LHCN-M2 (cell line): ENCODE measurements around the gene GLIS1. TPM values are rescaled to one million over a fixed set of nuclear protein-coding genes. Genes with fewer than 3 reads are reported as not detected.

ENCODE experiments used
- DNase-seq: peaks from one replicate; pipeline ENCODE4 v3.0.0-alpha.2; 2012; ENCODE audit warnings: low read depth
- total RNA-seq: library from RNA; depleted of rRNA; stranded (reverse); fragments of >200 nt; gene quantifications from 2 replicates; pipeline ENCODE4 v1.2.3, GENCODE V29; 2014

Gene GLIS1
- total RNA-seq, 1 experiment from 2014 or later, result 3.7 TPM

DNA sequence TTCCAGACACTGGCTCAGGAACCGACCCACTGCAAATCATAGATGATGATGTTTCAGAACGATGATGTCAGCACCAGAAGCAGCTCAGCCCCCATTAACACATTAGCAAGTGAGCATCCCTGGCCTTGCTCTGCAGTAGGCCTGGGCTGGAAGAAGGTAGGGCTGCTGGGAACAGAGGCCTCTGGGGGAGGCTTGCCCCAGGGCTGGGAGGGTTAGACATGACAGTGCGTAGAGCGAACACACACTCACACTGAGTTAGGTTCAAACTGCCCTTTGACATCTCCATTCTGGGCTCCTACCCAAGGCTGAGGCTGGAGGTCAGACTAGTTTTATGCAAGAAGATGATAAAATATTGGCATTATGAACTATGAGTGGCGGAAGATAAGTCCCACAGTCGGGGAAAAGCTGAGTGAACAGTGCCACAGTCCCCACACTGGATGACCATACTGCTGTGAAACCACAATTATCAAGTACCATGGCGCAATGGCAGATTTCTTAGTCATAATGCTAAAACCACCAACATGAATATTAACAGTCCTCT is 188.7 kb downstream of the GLIS1 start:
- DNase-seq, result peak; percentile 66

DNA sequence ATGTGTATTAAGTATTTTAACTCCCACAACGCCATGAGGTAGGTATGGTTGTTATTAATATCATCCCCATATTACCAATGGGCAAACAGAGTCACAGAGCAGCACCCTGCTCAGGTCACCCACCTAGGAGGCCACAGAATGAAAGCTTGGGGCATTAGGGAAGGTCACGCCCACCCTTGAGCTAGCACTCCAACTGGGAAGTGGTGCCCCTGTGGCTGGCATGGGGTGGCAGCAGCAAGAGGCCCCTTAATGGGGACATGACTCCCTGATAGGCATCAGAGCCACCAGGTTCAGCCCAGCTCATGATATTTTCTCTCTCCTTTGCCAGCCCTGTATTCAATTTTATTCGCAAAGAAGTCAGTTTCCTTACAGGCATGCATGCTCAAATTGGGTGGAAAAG is 189.2 kb downstream of the GLIS1 start:
- no peak for DNase-seq

DNA sequence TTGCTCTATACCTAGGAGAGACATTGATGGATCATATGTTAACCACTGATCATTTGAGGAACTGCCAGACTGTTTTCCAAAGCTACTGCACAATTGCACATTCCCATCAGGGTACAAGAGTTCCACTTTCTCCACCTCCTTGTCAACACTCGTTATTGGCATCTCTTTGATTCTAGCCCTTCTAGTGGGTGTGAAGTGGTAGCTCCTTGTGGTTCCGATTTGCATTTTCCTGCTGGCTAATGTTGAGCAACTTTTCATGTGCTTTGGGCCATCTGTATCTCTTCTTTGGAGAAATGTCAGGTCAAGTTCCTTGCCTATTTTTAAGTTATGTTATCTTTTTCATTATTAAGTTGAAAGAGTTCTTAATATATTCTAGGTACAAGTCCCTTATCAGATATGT is 189.7 kb downstream of the GLIS1 start:
- no peak for DNase-seq

DNA sequence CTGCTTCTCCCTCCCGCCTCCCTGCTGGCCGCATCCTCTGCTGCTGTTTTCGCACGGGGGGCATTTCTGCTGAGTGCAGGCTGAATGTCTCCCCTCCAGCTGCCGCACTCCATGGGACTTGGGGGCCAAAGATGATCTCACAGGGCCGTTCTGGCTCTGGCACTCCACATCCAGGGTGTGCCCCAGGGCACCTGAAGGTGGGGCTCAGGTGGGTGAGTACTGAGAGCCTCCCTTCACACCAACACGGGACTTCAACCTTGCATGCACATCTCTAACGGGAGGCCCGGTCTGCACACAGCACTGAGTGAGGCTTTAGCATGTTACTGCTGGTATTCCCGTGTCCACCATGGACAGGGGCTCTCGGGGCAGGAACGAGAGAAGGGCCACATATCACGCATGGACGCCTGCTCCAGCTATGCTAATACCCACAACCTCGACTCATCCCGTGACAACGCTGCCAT is 190.9 kb downstream of the GLIS1 start:
- no peak for DNase-seq

DNA sequence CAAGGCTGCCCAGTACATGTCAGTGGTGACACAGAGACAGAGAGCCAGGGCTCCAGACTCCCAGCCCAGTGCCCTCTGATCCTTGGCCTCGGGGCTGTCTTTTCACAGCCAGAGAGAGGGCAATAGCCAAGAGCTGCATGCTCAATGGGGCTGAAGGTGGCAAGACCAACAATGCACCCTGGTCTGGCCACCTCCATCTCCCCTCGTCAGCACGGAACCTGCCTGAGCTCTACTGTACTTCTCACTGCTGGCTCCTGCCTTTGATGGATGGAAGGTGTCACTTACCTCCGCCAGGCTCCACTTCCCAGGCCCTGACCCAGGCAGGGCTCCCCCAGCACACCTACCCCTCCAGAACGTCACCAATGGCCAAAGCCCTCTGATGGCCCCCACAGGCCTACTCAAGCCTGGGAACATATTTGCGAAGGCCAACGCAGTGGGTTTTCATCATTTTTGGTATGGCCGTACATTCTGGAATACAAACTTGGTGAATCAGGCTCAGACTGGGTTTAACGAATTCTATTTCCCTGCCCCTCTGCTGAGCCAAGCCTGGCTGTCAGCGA is 191.7 kb downstream of the GLIS1 start:
- DNase-seq, result no peak

DNA sequence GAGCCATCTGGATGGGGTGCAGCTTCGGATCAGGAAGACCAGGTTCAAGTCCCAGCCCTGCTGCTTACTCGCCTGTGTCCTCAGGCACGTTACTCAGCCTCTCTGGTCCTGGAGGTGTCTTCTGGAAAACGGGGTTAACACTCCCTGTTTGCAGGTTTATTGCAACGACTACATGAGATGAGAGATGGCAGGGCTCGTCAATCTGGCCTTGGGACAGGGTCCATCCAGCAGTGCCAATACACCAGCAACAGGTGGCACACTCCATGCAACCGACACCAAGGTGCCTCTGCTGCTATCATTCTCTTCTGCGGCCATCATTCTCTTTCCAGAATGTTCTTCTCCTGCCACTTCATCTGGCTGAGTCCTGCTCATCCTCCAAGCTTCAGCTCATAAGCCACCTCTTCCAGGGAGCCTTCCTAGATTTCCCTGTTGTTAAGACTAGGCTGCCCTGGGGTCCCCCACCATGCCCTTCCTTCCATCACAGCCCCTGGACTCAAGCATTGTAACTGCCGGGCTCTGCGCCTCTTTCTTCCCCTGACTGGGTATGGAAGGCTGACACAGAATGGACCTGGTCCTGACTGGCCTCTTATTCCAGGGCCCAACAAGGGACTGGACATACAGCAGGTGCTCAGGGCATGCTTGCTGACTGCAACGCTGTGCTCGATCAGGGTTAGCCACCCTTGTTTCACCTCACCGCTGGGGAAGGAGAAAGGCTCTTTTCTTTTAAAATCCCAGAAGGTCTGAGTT is 192.4 kb downstream of the GLIS1 start:
- DNase-seq, result no peak

DNA sequence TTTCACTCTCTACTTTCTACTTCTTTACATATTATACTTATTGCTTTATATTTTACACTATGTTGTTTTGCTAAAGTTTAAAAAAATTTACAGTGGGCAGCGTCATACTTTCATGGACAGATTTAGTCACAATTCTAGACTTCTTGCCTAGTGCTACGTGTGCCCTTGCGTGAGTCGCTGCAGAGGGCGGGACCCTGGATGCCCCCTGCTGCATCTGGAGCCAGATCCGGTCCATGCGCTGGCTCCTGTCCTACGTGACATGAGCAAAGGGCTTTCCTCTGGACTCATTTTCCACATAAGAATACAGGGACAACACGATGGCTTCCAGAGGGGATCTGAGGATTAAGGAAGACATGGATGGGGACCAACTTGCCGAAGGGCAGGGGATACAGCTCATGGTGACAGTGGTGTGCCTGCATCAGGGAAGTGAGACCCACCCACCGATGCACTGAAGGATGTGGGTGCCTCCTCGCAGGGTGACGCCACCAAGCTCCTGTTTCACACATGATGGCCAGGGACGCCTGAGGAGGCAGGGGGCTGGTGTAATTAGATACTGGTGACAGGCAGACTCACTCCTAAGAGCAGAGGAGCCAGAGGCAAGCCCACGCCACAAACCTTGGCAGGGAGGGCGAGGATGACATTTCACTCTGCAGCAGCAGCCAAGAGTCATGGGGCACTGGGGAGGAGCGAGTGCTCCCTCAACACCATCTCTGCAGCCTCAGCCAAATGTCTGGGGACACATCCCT is 193.1 kb downstream of the GLIS1 start:
- no peak for DNase-seq

DNA sequence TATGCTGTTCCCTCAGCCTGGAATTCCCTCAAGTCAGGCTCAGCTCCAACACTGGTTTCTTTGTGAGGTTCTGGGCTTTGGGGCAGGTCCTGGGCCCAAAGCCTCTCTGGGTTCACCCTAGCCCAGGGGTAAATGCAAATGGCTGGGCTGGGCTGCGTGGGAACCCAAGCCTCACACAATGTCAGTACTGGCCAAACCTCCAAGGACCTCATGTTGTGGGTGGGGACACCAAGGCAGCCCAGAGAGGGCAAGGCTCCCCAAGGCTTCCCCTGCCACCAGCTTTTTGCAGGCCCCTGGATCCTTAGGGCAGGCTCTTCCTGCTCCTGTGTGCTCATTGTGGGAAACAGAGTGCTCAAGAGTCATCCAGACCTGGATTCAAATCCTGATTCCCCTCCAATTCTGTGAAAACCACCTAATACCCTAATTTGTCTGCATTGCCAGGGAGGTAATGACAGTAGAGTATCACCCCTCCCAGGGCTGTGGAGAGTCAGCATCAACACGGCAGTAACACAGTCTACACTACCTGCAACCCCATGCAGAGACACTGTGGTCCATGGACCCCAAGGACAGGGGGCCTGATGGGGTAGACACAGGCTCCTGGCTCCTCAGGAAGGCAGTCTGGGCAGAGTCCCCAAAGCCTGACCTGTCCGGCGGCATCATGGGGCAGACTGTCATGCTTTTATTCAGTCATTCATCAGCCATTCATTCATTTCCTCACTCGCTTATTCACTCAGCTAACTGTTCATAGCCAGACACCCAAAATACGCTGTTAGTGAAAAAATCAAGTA is 194.0 kb downstream of the GLIS1 start:
- DNase-seq, result no peak

DNA sequence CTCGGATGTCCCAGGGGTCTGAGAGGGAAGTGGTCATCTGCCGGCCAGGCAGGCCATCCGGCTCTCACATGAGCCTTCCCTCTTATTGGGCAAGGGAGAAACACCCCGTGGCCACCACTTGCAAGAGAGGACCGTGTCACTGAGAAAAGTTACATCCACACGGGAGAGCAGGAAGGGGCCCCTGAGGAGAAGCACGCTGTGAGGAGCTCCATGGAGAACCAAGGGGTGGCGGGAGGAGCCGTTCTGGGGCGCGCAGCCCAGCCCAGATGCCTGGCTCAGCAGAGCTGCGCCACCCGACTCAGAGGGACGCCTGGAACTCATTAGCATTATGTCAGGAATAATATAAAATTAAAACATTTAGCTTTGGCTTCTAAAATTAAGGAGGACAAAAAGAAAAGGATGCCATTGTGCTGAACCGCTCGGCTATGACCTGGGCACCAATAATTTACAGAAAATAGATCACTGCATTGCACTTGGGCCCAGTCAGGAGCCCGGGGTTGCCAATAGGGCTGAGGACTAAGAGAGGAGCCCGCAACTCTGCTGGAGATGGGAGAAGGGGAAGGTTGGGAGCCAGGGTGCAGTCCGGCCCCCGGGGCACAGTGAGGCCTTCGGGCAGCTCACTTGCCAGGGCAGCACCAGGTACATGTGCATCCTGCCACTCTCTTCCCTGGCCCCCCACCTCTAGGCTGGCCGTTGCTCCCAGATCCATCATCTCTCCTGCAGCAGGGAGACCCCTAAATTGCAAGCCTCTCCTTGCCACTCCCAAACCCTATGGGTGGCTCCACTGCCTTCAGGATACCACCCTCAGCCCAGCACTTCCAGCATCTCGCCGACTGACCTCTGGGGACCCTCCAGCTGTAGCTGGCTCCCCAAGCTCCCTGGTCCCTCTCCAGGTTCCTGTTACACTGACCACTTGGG is 194.9 kb downstream of the GLIS1 start:
- DNase-seq, result no peak

DNA sequence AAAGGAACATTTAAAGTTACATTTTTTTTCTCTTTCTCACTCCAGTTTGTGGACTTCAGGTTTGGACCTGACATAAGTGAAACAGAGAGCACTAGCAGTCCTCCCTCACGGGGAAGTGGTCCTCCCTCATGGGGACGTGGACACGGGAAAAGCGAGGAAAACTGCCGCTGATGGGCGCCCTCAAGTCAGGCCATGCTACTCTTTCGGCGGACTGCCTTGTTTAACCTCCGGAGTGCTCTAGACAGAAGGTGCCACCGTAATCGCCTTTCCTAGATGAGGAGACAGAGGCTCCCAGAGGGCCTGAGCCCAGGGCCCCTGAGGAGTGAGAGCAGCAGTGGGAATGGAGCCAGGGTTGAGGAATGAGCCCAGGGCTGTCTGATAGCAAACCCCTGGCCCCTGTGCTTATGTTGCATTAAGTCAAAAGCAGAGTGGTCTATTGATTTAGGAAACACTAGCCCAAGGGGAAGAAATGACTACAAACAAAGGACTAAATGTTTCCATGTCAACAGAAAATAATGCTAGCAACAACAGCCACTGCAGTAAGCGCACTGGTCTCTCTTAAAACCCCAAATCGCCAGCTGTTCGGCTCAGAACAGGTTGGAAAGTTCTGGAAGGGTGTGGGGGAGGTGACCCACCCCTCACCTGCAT is 195.7 kb downstream of the GLIS1 start:
- DNase-seq, result no peak

DNA sequence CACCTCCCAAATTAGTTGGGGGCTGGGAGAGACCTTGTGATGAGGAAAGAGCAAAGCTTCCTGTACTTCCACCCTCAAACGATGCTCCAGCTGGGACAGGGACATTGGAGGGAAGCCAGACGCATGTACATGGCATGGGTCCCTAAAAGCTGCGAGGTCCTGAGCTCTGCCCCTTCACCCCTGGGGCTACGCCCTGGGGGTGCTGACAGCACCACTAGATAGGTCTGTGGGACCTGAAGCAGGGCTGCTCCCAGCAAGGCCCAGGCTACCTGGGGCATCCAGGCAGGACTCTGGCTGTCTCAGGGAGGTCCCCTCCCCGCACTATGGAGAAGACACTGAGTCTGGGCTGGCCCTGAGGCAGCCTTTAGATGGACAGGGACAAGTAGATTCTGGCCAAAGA is 196.4 kb downstream of the GLIS1 start:
- no peak for DNase-seq

DNA sequence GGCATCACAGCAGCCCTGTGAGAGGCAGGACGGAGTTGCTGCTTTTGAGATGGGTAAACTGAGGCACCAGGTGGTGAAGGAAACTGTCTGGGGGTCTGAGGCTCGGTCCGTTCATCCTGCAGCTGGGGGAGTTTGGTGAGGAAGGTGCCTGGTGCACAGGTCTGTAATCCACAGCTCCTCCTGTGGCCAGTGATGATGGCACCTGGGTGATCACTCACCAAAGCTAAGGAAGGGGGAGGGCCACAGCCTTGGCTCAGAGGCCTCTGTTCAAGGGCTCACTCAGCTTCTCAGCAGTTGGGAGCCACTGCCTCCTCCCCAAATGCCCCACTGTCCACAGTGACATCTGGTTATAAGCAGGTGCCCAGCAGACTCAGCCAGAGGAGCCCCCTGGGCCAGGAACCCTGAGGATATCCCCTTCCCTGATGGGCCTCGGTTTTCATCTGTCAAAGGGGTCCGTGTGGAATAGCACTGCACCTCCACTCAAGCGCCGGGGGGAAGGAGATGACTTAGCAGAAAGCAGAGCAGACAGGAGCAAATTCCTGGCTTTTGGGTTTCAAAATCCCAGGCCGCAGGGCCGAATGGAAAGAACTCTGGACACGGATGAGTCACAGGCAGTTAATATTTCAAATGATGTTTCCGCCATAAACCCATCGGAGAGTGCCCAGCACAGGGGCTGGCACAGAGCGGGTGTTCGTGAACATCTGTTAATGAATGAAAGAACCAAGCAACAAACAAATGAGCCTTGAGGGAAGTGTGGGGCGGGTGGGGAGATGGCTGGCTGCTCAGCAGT is 197.0 kb downstream of the GLIS1 start:
- peak; percentile 91 for DNase-seq

DNA sequence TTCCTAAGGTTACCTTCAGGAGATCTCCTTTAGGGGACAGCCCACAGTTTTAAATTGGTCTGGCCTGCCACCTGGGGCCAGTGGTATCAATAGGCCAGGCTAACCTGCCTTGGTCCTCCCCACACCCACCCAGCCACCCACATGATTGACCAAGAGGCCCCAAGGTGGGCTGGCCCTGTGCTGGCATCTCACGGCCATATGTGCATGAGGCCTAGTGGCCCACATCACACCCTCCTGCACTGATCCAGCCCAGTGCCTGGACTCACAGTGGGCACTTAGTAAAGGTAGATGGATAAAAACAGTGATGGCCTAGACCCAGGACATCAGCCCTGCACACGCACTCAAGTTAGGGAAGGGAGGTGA is 197.7 kb downstream of the GLIS1 start:
- no peak for DNase-seq

DNA sequence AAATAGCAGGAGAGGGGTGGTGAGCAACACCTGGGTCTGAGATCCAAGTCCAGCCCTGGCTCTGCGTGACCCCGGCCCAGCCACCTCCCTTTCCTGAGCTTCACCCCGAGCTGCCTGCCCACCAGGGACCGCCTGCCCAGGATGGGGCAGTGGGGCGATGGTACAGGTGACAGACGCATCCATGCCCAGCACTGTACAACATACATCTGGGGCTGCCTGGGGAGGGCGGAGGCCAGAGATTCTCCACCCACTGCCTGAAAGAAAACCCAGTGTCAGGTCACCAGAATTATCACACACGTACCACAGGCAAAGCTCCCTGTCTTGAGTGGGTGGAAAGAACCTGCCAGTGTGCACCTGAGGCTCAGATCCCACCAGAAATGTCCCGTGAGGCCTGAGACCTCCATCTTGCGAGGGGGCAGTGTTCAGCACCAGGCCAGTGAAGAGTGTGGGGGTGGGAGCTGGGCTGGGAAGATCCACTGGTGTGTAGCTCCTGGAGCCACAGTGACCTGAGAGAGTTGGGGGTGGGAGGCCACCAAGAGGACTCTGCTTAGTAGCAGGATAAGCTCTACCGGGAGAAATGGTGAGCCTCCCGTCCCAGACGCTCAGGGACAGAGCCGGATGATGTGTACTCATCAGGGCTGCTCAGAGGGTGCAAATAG is 198.2 kb downstream of the GLIS1 start:
- DNase-seq, result no peak

DNA sequence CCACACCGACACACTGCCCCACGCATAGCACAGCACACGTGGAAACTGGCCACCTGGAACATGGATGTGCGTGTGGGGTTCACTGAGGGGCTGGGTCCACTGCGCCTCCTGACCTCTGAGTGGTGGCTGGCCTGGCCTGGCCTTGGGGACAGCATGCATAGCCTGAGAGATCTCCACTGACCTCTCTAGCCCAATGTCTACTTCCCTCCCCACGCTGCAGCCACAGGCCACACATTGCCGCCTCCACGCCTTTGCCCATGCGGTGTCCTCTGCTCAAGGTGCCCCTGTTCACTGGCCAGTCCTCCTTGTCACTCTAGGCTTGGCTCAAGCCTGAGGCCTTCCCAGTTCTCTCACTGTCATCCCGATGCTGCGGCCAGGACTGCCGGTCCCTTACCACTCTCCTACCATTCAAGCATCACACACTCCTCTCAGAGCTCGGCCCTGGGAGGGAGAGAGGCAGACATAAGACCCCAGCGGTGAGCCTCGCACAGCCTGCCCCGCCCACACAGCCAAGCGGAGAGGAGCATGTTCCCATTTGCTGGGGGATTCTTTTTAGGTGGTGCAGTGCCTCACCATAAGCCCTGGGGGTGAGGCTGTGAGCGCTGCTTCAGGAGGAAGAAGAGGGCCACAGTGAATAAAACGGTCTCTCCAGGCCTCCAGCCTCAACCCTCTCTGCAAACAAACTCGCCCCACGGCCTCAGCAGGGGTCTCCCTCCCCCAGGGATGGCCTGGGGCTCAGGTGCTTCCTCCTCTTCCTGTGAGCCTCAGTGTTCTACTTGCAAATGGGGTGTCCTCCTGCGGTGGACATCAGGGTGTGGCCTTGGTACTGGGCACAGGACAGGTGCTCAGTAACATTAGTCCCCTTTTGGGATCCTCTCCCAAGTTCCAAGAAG is 199.0 kb downstream of the GLIS1 start:
- no peak for DNase-seq

DNA sequence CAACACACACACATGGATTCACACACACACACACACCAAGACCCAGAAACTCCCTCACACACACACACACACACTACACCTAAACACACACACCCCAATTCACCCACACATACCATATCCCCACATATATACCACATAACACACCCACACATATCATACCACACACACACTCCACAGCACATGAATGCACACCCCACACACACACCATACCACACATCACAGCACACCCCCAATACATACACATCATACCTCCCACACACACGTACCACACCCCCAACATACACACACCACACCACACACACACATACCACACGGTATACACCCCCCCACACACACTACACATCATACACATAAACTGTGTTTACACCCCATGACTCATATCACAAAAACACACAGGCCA is 199.7 kb downstream of the GLIS1 start:
- DNase-seq, result no peak

DNA sequence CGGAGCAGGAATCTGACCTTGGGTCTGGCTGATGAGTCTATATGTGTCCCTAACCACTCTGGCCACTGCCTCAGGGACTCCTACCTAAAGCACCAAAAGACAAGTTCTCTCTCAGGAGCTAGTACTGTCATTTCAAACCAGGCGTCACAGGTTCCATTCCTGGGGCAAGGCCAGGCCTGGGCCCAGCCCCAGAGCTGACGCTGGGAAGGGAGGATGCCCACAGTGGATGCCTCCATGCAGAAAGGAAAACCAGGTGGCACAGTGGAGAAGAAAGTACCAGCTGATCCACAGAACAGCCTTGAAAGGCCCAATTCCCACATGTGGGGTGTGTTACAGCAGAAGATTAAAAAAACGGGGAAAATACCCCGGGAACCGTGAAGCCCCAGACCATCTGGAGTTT is 202.4 kb downstream of the GLIS1 start:
- no peak for DNase-seq

DNA sequence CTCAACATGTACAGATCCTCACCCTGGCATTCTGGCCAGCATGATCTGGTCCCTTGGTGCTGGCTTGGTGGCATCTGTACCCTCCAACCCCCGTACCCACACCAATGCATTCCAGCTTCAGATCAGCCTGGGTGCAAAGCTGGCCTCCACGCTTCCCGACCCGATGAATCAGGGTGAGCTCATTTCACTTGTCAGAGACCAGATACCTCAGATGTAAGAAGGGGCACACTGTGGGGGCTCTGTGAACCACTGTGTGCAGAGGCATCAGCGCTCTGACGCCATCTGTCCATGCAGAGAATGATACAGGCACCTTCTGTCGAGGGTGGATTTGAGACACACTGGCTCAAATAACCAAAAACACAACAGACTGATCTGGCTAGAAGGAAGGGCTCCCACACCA is 203.1 kb downstream of the GLIS1 start:
- peak; percentile 52 for DNase-seq
